ENCODE data around the gene PNPLA7. TPM values are rescaled to one million over a fixed set of nuclear protein-coding genes. Genes with fewer than 3 reads are reported as not detected.
A peak's percentile ranks its signal among the peaks of the same experiment; 100 is the strongest.

PNPLA7 gene
- total RNA-seq, 1 donor from 2014 or later, result 17.7 TPM

- DNase-seq (ENCODE audit: low spot score) (no peak), ATAC-seq (no peak)
Observed at GRCh38 chr9:137462986-137463930, 86.9 kb downstream of the PNPLA7 start.

- DNase-seq (ENCODE audit: low spot score), result no peak
- ATAC-seq, result no peak
Observed at GRCh38 chr9:137462396-137462985, 87.7 kb downstream of the PNPLA7 start.

- no peak for DNase-seq (ENCODE audit: low spot score)
- ATAC-seq, result no peak
Observed at GRCh38 chr9:137461663-137462395, 88.4 kb downstream of the PNPLA7 start.

- no peak for DNase-seq (ENCODE audit: low spot score)
- no peak for ATAC-seq
Observed at GRCh38 chr9:137461316-137461662, 88.9 kb downstream of the PNPLA7 start.

DNA sequence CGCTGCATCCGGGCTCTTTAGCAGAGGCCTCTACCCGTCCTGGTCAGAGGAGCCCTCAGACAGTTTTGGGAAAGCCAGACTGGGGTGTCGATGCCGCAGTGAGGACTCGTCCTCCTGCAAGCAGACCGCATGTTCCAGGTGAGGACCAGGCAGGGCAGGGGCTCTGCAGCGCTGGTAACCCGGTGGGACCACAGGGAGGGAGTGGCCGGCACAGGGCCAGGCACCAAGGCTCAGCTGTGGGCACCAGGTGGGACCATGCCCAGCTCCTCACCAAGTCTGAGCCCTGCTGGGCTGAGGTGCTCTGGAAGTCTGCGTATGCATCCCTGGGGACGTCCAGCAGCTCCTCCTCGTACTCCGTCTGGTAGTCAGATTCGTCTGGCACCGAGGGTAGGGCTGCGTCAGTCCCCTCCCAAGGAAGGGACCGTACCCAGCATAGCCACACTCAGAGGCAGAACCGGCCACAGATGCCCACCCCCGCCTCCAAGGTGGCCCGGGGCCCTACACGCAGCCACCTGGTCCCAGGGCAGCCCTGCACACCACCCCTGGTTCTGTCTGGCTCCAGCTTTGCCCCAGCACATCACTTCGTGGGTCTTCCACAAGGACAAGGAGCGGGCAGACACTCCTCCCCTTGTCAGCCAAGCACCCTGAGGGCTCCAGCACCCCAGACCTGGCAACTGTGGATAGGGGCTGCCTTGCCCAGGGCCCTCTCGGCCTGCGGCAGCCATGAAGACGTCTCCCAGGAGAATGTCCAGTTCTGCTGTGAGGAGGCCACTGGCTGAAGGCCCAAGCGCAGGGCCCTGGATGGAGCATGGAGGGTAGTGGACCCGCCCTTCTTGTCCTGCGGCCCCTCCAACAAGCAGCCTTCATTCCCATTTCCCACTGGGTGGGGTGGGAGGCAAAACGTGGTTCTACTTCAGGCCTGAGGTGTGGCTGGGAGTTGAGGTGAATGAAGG is 89.6 kb downstream of the PNPLA7 start:
- ATAC-seq, result no peak
- no peak for DNase-seq (ENCODE audit: low spot score)

GRCh38 chr9:137459601-137460362 is 90.4 kb downstream of the PNPLA7 start:
- no peak for DNase-seq (ENCODE audit: low spot score)

DNA sequence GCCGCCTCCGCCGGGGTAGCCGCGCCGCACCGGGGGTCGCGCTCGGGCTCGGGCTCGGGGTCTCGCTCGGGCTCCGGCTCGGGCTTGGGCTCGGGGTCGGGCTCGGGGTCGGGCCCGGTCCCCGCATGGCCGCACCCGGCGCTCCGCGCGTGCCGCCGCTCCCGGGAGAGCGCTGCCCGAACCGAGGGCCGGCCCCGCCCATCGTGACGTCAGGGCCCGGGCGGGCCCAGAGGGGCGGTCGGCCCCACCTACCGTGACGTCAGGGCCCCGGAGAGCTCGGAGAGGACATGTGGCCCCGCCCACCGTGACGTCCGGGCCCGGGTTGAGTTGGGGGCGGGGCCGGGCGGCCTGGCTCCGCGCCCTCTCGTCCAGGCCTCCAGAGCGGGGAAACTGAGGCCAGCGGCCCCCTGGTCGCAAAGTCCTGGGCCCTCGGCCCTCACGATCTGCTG is 91.0 kb downstream of the PNPLA7 start, which contains the start of gene NSMF:
Gene NSMF, minus strand, starts transcription at position 183 of the 449 bp plus-strand sequence. CDS start 232 bp downstream, outside the sequence.
- peak; percentile 80 for ATAC-seq
- DNase-seq (ENCODE audit: low spot score), result peak; percentile 96

More at GRCh38 chr9:137459601-137460362, 90.4 kb downstream of the PNPLA7 start:
- peak; percentile 3 for ATAC-seq

DNA sequence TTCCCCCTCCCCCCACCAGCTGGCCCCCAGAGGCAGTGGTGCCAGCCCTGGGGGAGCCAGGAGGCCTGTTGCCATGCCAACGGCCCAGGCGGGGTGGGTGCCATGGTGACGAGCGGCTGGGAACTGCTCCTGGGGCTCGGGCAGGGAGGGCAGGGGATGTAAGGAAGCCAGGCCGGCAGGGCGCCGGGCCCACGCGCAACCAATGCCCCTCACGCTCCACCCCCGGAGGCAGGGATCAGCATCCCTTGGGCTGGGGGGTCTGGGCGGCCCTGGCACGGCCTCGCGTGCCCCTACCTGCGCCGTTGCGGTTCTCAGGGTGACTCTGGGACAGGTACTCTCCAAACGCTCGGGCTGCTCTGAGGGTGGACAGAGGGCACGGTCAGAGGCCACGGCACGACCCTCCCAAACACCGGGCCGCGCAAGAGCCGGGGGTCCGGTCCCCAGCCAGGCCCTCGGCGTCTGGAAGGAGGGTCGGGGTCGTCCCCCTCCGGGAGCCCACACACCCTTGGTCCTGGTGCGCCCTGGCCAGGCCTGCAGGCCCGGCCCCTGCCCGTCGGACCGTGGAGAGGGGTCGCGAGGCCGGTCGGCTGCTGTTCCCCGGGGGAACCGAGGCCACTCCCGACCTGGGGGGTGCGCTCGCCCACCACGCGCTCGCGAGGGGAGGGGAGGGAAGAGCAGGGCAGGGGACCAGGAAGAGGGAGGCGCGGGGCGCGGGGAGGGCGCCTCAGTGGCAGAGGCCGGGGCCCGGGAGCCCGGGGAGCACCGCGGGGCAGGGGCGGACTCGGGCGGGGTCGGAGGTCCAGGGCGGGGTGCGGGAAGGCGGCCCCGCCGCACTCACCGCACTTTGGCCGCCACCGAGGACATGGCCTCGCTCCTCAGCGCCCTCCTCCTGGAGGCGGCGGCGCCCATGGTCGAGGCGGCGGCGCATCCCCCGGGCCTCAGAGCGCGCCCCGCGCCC is 91.7 kb downstream of the PNPLA7 start:
- DNase-seq (ENCODE audit: low spot score), result no peak
- no peak for ATAC-seq

DNA sequence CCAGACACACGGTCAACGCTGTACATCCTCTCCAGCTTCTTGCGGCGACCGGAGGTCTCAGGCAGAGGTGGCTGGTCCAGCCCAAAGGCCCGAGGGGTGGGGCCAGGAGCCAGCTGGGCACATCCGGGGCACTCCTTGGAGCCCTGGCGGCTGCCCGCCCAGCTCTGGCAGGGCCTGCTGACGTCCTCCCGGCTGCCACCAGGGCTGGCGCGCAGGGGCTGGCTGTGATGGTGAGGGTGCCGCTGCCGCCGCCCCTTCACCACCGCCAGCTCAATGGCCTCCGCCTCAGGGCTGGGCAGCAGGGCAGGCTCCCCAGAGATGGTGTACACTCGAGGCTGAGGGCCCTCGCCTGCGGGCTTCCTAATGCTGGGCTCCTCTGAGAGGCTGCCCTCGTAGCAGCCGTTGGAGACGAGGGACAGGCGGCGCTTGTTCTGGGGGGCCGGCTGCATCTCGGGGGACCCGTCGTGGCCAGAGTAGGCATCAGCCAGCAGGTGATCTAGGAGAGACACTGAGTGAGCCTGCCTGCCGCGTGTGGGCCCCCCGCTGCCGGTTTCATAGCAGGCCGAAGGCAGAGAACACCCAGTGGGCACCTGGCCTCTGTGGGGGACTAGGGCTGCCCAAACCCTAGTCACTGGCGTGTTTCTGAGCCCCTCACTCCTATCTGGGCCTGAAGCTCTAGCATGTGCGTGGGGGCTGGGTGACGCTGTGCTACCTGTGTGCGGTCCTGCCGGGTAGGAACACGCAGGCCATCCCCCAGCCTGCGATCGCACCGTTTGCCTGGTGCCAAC is 92.6 kb downstream of the PNPLA7 start:
- DNase-seq (ENCODE audit: low spot score) (no peak), ATAC-seq (no peak)

DNA sequence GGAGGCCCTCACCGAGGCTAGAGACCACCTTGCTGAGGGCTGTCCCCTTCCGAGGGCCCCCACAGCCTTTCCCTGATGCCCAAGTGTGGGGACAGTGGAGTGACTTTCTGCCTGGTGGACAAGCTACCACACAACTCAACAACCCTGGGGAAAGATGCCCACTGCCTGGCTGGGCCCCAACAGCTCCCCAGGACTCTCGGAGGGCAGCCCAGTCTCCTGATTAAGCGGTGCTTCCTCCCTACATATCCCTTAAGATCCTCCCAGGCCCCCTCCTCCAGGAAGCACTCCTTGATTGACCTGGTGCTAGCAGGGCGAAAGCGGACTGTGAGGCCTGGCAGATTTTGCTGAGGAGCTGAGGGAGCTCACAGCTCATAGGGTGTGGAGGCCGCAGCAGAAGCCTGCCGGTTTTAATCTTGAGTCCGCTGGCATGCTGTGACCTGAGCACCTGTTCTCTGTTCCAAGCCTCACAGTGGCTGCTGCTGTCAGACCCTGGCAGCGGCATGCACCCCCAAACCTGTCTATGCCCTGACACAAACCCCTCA is 93.3 kb downstream of the PNPLA7 start:
- DNase-seq (ENCODE audit: low spot score) (no peak), ATAC-seq (no peak)

DNA sequence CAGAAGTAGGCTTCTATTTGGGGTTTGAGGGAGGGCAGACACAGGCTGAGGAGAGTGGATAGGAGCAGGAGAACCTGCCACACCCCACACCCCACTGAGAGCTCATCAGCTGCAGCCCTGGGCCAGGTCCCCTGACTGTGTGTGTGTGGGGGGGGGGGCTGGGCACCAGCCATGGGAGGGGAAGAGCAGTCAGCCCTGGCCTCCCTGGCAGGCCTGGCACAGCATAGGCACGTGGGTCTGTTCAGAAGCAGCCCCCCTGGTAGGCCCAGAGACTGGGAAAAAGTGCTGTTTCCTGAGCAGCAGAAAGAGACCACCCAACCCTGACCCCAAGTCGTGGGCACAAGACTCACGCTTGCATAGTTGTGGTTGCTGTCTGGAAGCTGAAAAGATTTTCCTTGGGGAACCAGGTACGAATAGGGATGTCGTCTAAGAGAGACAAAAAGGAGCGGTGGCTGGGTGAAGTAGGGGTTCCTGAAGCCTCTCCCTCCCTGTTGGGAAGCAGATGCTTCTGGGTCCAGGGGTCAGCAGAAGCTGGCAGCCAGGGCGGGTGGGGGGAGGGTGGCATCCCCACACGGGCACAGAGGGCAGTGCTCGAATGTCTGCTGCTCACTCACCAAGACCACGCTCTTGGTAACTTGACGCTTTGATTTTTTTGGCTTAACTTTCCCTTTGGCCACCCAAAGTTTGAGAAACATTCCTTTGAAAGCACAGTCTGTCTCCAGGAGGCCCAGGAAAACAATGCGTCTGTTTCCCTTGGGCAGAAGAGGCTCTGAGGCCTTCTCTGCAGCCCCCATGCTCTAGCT is 93.9 kb downstream of the PNPLA7 start:
- no peak for DNase-seq (ENCODE audit: low spot score)
- no peak for ATAC-seq

DNA sequence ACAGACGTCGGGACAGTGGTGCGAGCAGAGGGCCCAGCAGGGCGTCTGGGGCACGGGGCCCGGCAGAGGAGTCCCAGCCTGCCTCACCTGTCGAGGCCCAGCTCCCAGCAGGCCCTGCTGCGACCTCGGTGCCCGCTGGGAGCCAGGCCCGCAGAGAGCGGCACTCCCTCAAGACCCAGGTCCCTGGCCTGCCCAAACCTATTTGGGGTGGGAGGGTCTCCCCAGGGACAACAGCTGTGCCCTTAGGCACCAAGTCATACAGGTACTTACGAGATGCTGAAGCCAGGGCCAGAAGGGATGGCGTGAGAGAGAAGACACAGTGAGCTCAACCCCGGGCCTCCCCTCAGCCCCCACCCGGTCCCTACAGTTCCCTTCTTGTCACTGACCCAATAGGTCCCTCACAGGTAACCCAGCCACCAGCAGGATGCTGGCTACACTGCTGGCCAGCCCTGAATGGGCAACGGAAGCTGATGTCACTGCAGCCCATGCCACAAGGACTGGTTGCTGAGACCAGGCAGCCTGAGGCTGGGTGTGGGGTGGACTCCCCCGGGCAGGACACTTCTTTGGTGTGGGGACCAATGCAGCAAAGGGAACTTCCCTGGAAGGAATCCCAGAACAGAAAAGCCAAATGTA is 94.7 kb downstream of the PNPLA7 start:
- DNase-seq (ENCODE audit: low spot score) (no peak), ATAC-seq (no peak)

- DNase-seq (ENCODE audit: low spot score) (peak; percentile 91), ATAC-seq (peak; percentile 63)
Observed at GRCh38 chr9:137454597-137455358, 95.4 kb downstream of the PNPLA7 start.

GRCh38 chr9:137454145-137454596 is 96.0 kb downstream of the PNPLA7 start:
- DNase-seq (ENCODE audit: low spot score), result peak; percentile 82
- peak; percentile 62 for ATAC-seq

- peak; percentile 83 for DNase-seq (ENCODE audit: low spot score)
- ATAC-seq, result peak; percentile 62
Observed at GRCh38 chr9:137453643-137454081, 96.5 kb downstream of the PNPLA7 start.

Data from left lobe of liver (tissue), 2 donors.